Spleen (tissue), 7 donors: Measurements from ENCODE around the gene SDSL.

Source experiments
- CTCF ChIP-seq, 11 experiments: fragments of 200-600 bp in 7 of 11; fragments of 450-650 bp in 4 of 11; sonication (generic) in 4 of 11; IDR thresholded peaks in 8 of 11; conservative IDR thresholded peaks in 3 of 11; 1 replicate in 7 of 11; 2 replicates in 4 of 11; pipeline versions ENCODE4 v1.4.0 to v1.8.0; 2016 to 2021; ENCODE audit warnings: antibody characterized with exemption in 11 of 11, inconsistent platforms in 4 of 11, mild to moderate bottlenecking in 1 of 11
- POLR2A ChIP-seq, 3 donors: fragments of 450-650 bp; IDR thresholded peaks; one replicate each; pipeline ENCODE4 v1.5.1; 2017; ENCODE audit warnings: antibody characterized with exemption in 3 of 3, mild to moderate bottlenecking in 1 of 3
- POLR2AphosphoS5 ChIP-seq, 3 donors: sonication (generic); formaldehyde crosslinking; IDR thresholded peaks; one replicate each; pipeline ENCODE4 v1.5.1; 2017; ENCODE audit warnings: antibody characterized with exemption in 3 of 3
- donor health status: DM: no; HTN: no; CAD: no; lungs with moderate emphysema.
- donor health status: DM: no; HTN: no; CAD: no.
- donor health status: DM: no; HTN: no; CAD: no.

GRCh38 chr12:113422030-113422885 is at the start of gene SDSL:
- no peak for TF ChIP-seq CTCF (IDR thresholded peaks at IDR 0.05 in 8 of 11, conservative IDR thresholded peaks at IDR 0.05 in 3 of 11)
- no peak for TF ChIP-seq POLR2A (IDR thresholded peaks at IDR 0.05)
- TF ChIP-seq POLR2AphosphoS5 (IDR thresholded peaks at IDR 0.05), result peak; percentile 50 to 66 (median 59)
